SK-N-SH (cell line): Measurements from ENCODE around the gene MCCC1.

Source experiments
- POLR2AphosphoS5 ChIP-seq: IDR thresholded peaks from 2 replicates; pipeline ENCODE4 v1.6.1; 2012; ENCODE audit warnings: low read depth, low read length
- RAD21 ChIP-seq: IDR thresholded peaks from 2 replicates; pipeline ENCODE4 v1.6.1; 2012; ENCODE audit warnings: mild to moderate bottlenecking, low read length
- TF ChIP-seq, protein P1 (sequence below): fragments of 200-600 bp; sonication (generic); IDR thresholded peaks from 2 replicates; pipeline ENCODE4 v1.6.1; 2017; ENCODE audit warnings: antibody characterized with exemption, mild to moderate bottlenecking, moderate library complexity
- TF ChIP-seq, protein P2 (sequence below): fragments of 150-350 bp; IDR thresholded peaks from 2 replicates; pipeline ENCODE4 v1.6.1; 2016; ENCODE audit warnings: mild to moderate bottlenecking, low read depth, low read length
- TF ChIP-seq, protein P3 (sequence below): IDR thresholded peaks from 2 replicates; pipeline ENCODE4; 2012

DNA sequence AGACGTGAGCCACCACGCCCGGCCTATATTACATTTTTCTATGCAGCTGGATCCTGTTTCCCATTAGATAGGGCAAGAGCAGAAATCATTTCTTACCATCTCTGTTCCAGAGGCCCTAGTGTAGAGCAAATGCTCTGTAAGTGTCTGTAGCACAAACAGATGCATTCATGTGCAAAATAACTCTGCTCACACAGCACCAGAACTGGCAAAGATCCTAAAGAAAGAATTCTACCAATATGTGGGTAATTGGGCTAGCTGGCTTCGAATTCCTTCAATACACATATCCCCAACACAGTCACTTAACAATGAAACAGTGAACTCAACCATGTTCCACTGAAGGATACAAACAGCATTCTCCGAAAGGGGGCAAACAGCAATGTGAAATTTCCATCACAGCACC, 86.2 kb downstream of the MCCC1 start:
- TF ChIP-seq, protein P1, sequence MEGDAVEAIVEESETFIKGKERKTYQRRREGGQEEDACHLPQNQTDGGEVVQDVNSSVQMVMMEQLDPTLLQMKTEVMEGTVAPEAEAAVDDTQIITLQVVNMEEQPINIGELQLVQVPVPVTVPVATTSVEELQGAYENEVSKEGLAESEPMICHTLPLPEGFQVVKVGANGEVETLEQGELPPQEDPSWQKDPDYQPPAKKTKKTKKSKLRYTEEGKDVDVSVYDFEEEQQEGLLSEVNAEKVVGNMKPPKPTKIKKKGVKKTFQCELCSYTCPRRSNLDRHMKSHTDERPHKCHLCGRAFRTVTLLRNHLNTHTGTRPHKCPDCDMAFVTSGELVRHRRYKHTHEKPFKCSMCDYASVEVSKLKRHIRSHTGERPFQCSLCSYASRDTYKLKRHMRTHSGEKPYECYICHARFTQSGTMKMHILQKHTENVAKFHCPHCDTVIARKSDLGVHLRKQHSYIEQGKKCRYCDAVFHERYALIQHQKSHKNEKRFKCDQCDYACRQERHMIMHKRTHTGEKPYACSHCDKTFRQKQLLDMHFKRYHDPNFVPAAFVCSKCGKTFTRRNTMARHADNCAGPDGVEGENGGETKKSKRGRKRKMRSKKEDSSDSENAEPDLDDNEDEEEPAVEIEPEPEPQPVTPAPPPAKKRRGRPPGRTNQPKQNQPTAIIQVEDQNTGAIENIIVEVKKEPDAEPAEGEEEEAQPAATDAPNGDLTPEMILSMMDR = no peak
- TF ChIP-seq RAD21 = no peak
- TF ChIP-seq, protein P2, sequence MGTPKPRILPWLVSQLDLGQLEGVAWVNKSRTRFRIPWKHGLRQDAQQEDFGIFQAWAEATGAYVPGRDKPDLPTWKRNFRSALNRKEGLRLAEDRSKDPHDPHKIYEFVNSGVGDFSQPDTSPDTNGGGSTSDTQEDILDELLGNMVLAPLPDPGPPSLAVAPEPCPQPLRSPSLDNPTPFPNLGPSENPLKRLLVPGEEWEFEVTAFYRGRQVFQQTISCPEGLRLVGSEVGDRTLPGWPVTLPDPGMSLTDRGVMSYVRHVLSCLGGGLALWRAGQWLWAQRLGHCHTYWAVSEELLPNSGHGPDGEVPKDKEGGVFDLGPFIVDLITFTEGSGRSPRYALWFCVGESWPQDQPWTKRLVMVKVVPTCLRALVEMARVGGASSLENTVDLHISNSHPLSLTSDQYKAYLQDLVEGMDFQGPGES = no peak
- TF ChIP-seq POLR2AphosphoS5 = no peak
- TF ChIP-seq, protein P3, sequence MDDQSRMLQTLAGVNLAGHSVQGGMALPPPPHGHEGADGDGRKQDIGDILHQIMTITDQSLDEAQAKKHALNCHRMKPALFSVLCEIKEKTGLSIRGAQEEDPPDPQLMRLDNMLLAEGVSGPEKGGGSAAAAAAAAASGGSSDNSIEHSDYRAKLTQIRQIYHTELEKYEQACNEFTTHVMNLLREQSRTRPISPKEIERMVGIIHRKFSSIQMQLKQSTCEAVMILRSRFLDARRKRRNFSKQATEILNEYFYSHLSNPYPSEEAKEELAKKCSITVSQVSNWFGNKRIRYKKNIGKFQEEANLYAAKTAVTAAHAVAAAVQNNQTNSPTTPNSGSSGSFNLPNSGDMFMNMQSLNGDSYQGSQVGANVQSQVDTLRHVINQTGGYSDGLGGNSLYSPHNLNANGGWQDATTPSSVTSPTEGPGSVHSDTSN = no peak
